SU-DHL-6 (cell line): ENCODE results near the gene STK39.
A peak's percentile ranks its signal among the peaks of the same experiment; 100 is the strongest.

ENCODE experiments used
- H2AFZ ChIP-seq: fragments of 200-600 bp; sonication (generic); 2 replicates; pipeline ENCODE4 v1.6.1; 2014; ENCODE audit warnings: low read depth, mild to moderate bottlenecking, moderate library complexity, mixed read lengths, antibody characterized with exemption, low read length; ENCODE audit not compliant: severe bottlenecking
- H3F3A ChIP-seq: fragments of 200-600 bp; shearing (Covaris generic); 2 replicates; pipeline ENCODE4 v1.6.0; 2016; ENCODE audit warnings: antibody characterized with exemption, mild to moderate bottlenecking; ENCODE audit not compliant: insufficient read depth
- H3K27ac ChIP-seq: fragments of 200-600 bp; sonication (generic); 2 replicates; pipeline ENCODE4 v1.5.1; 2016; ENCODE audit warnings: low read depth, mild to moderate bottlenecking, low read length, moderate library complexity, mixed read lengths
- H3K27me3 ChIP-seq: fragments of 200-600 bp; sonication (generic), shearing (Covaris generic); 2 replicates; pipeline ENCODE4 v1.6.0; 2014; ENCODE audit warnings: mild to moderate bottlenecking, low read length
- H3K36me3 ChIP-seq: fragments of 200-600 bp; sonication (generic); 2 replicates; pipeline ENCODE4 v1.6.1; 2014; ENCODE audit warnings: mild to moderate bottlenecking, low read length, mixed read lengths
- H3K4me2 ChIP-seq: fragments of 300-600, 200-600 bp; shearing (Covaris generic), sonication (generic); 2 replicates; pipeline ENCODE4 v1.6.0; 2014; ENCODE audit warnings: low read length, low read depth, mild to moderate bottlenecking; ENCODE audit not compliant: poor library complexity, severe bottlenecking
- H3K4me3 ChIP-seq: fragments of 200-600 bp; sonication (generic); 2 replicates; pipeline ENCODE4 v1.5.1; 2014; ENCODE audit warnings: antibody characterized with exemption, low read length, mild to moderate bottlenecking, mixed read lengths; ENCODE audit not compliant: insufficient read depth, poor library complexity, severe bottlenecking
- H3K79me2 ChIP-seq: fragments of 200-600 bp; sonication (generic); 2 replicates; pipeline ENCODE4 v1.6.1; 2014; ENCODE audit warnings: mild to moderate bottlenecking, low read length, moderate library complexity; ENCODE audit not compliant: insufficient read depth
- H3K9ac ChIP-seq: fragments of 200-600 bp; sonication (generic); 2 replicates; pipeline ENCODE4 v1.7.0; 2014; ENCODE audit warnings: mild to moderate bottlenecking, low read length
- H3K9me2 ChIP-seq: fragments of 200-600 bp; sonication (generic); replicated peaks from 2 replicates; pipeline ENCODE4 v1.6.1; 2014; ENCODE audit warnings: low read length; ENCODE audit not compliant: insufficient read depth
- H3K9me3 ChIP-seq: fragments of 200-600 bp; sonication (generic); 2 replicates; pipeline ENCODE4 v1.6.1; 2014; ENCODE audit warnings: low read length, mixed read lengths; ENCODE audit not compliant: insufficient read depth
- H4K20me1 ChIP-seq: fragments of 200-600 bp; sonication (generic); 2 replicates; pipeline ENCODE4 v1.6.1; 2014; ENCODE audit warnings: low read depth, mild to moderate bottlenecking, antibody characterized with exemption, low read length, moderate library complexity, mixed read lengths
- EZH2phosphoT487 ChIP-seq: fragments of 200-600 bp; sonication (generic), shearing (Covaris generic); conservative IDR thresholded peaks from 2 replicates; pipeline ENCODE4 v1.6.1; 2018; ENCODE audit warnings: mild to moderate bottlenecking, antibody characterized with exemption, low read length, moderate library complexity, mixed read lengths
- TF ChIP-seq, protein P1 (sequence below): fragments of 200-600 bp; sonication (generic); IDR thresholded peaks from one replicate; pipeline ENCODE4 v1.5.1; 2017; ENCODE audit warnings: antibody characterized with exemption, mild to moderate bottlenecking, low read length, moderate library complexity; ENCODE audit not compliant: insufficient read depth, poor library complexity, severe bottlenecking

STK39 gene

DNA sequence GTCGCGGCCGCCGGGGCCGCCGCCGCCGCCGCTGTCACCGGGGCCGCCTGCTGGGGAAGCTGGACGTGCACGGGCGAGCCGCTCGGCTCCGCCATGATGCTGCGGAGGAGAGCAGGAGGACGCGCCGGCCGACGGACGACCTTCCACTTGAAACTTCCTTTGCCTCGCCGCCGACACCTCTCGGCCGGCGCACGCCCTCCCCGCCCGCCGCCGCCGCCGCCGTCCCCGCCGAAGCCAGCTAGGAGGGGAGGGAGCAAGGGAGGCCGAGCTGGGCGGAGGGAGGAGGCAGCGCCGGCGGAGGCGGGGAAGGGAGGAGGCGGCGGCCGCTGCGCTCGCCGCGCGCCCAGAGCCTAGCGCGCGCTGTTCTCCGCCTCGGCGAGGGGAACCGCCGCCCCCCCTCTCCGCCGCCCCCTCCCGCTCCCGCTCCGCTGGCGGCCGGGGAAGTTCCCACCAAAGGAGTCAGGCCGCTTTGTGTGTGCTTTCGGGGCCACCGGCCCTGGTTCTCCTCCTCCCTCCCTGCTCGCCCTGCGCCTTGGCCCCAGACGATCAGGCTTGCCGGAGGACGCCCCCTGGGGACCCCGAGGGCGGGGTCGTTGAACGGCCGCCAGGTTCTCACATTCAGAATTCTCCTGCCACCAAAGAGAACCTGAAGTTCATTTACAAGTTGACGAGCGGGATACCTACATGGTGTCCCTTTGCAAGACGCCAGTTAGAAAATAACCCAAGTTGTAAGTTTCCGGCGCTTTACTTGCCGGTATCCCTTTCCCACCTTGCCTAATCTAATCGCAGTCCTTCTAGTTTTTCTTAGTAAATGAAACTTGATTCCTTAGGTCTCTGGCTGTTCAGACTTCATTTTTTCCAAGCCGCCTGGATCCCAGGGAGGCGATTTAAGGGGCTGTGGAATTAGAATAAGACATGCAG is at the start of gene STK39:
TSS of gene STK39 (minus strand) at position 255 of the 921 bp plus-strand sequence. CDS start at position 95, 160 bp downstream.
- H2AFZ ChIP-seq, result peak within 1 kb of the TSS; percentile 96
- H3K79me2 ChIP-seq, result peaks cover 17% of the 10 kb centered on the region
- no peaks in the 10 kb centered on the region for H3K9me3 ChIP-seq
- no peaks in the 10 kb centered on the region for H3K27me3 ChIP-seq
- H4K20me1 ChIP-seq, result peaks cover 7% of the 10 kb centered on the region; the same call in 1 of the 2 replicates
- peak within 1 kb of the TSS; percentile 98 for H3K4me2 ChIP-seq
- no peaks in the 10 kb centered on the region for H3F3A ChIP-seq
- no peaks in the 10 kb centered on the region for H3K9me2 ChIP-seq
- peak within 1 kb of the TSS; percentile 78 for H3K4me3 ChIP-seq
- H3K36me3 ChIP-seq, result no peaks in the 10 kb centered on the region
- peak within 1 kb of the TSS; percentile 86 for H3K9ac ChIP-seq
- TF ChIP-seq EZH2phosphoT487, result no peak
- TF ChIP-seq, protein P1, sequence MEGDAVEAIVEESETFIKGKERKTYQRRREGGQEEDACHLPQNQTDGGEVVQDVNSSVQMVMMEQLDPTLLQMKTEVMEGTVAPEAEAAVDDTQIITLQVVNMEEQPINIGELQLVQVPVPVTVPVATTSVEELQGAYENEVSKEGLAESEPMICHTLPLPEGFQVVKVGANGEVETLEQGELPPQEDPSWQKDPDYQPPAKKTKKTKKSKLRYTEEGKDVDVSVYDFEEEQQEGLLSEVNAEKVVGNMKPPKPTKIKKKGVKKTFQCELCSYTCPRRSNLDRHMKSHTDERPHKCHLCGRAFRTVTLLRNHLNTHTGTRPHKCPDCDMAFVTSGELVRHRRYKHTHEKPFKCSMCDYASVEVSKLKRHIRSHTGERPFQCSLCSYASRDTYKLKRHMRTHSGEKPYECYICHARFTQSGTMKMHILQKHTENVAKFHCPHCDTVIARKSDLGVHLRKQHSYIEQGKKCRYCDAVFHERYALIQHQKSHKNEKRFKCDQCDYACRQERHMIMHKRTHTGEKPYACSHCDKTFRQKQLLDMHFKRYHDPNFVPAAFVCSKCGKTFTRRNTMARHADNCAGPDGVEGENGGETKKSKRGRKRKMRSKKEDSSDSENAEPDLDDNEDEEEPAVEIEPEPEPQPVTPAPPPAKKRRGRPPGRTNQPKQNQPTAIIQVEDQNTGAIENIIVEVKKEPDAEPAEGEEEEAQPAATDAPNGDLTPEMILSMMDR, result no peak
- H3K27ac ChIP-seq, result peak within 1 kb of the TSS; percentile 73

- no peaks in the 10 kb centered on the region for H3F3A ChIP-seq
- no peaks in the 10 kb centered on the region for H3K36me3 ChIP-seq
- H3K9me3 ChIP-seq, result no peaks in the 10 kb centered on the region
- H3K9me2 ChIP-seq, result no peaks in the 10 kb centered on the region
- H3K27ac ChIP-seq, result no peak overlapping the region
- TF ChIP-seq, protein P1, result no peak
- no peak for TF ChIP-seq EZH2phosphoT487
- no peaks in the 10 kb centered on the region for H3K79me2 ChIP-seq
- H4K20me1 ChIP-seq, result no peaks in the 10 kb centered on the region
- no peak overlapping the region for H3K4me2 ChIP-seq
- no peak overlapping the region for H3K4me3 ChIP-seq
- H3K9ac ChIP-seq, result no peak overlapping the region
- H3K27me3 ChIP-seq, result no peaks in the 10 kb centered on the region
- no peak overlapping the region for H2AFZ ChIP-seq
Observed at GRCh38 chr2:168295051-168295450, 47.7 kb upstream of the STK39 start.

- Histone ChIP-seq H3K4me2 (no peak overlapping the region), H3K79me2 (no peaks in the 10 kb centered on the region), H4K20me1 (no peaks in the 10 kb centered on the region), H3K36me3 (no peaks in the 10 kb centered on the region), H3K27me3 (no peaks in the 10 kb centered on the region), H3K9me3 (no peaks in the 10 kb centered on the region), H3K4me3 (no peak overlapping the region), H3K9me2 (no peaks in the 10 kb centered on the region), H3F3A (no peaks in the 10 kb centered on the region), H2AFZ (no peak overlapping the region), H3K9ac (no peak overlapping the region), H3K27ac (no peak overlapping the region)
- no peak for TF ChIP-seq EZH2phosphoT487
- TF ChIP-seq, protein P1, result no peak
Observed at GRCh38 chr2:168294409-168294808, 47.0 kb upstream of the STK39 start.
